ENCODE results near the gene TIAL1.
"Not testable (repeated sequence)": the region's sequence is repeated elsewhere in the genome, so short reads cannot be mapped to it uniquely, and the experiment has no call there.

TIAL1 gene

GRCh38 chr10:119596537-119597404, at the start of gene TIAL1:
Gene TIAL1 (minus strand): TSS chr10:119596964. CDS start chr10:119596465, 499 bp downstream.
- peak; percentile 100 for DNase-seq (ENCODE audit: low read depth, low spot score)

DNA sequence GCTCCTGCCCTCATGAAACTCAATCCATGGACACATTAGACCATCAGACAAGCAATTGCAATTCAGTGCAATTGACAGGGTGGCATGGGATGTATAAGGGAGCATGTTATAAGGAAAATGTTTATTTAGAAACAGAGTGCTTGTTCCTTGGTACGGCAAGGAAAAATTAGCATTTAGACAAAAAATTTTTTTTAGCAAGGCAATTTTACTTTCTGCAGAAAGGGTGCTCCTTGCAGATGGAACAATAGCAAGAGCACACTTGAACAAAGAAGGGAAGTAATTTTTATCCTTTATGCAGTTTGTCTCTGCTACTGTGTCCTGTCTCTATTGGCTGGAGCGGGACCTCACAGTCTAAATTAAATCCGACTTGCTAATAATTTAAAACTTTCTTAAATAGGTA, 48.2 kb upstream of the TIAL1 start:
- DNase-seq (ENCODE audit: low read depth, low spot score) = no peak

DNA sequence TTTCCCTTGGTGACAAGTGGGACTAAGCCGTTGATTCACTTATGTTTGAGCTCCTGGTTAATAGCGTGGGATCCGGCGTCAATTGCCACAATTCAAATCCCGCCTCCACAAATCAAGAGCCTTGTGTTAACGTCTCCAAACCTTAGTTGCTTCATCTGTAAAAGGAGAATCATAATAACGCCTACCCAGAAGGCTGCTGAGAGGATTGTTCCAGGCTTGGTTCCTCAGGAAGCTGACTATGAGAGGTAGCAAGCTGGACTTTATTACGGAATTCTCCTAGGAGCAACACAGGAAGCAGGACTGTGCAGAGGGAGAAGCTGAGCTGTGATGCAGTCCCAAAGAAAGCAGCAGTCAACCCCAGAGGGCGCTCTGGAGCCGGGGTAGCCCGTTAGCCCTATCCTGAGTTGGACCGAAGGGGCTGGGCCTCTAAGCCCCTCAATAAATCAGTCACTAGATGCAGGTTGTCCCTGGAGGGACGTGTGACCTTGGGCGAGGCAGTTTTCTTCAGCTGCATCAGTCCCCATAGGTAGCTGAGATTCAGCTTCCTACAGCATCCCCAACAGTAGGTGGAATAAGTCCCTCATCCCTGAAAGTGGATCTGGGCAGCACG, 47.5 kb upstream of the TIAL1 start:
- DNase-seq (ENCODE audit: low read depth, low spot score) = no peak

DNA sequence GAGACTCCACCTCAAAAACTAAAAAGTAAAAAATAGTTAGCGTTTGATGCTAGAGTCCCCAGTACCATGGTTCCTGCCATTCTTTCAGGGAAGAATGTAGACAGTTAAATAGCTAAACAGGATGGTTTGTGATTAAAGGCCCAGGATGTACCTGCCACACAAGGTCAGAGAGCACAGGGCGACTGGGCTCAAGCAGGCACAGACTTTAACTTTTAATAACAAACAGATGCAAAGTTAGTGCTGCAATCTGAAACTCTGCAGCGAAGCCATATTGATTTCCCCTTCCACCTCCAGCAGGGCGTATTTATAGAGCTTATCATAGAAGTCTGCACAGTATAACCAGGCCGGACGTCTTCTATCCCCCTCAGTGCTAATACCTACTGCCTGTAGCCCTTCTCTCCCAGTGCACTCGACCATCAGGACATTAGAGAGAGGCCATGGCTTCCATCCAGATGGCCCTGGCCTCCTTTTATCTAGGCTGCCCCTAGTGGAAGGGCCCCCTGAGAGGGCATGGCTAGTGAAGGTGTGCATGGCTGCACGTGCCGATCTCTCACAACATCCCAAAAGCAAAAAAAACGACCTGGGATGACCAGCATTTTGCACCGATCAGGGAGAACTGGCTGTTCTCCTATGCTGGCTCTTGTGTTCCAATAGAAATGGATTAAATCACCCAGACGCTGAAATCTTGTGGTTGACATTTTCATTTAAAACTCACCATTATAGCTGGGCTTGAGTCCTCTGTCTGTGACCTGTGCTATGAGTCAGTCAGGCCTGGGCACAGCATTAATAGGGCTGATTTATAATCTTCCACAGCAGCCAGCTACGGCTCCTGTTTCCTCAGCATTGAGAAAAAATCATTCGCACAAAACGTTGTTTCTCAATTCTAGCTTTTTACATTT, 46.8 kb upstream of the TIAL1 start:
- no peak for DNase-seq (ENCODE audit: low read depth, low spot score)

GRCh38 chr10:119642556-119643111, 45.9 kb upstream of the TIAL1 start:
- DNase-seq (ENCODE audit: low read depth, low spot score) = no peak

GRCh38 chr10:119640875-119641526, 44.2 kb upstream of the TIAL1 start:
- no peak for DNase-seq (ENCODE audit: low read depth, low spot score)

DNA sequence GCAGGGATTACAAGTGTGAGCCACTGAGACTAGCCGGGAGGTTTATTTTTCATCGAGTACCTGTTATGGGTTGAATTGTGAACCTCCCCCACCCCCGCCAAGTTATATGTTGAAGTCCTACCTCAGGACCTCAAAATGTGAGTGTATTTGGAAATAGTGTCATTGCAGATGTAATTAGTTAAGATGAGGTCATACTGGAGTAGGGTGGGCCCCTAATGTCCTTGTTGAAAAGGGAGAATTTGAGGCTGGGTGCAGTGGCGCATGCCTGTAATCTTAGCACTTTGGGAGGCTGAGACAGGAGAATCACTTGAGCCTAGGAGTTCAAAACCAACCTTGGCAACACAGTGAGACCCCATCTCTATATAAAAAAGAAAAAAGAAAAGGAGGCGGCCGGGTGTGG, 43.6 kb upstream of the TIAL1 start:
- DNase-seq (ENCODE audit: low read depth, low spot score) = no peak

GRCh38 chr10:119638982-119639381, 42.2 kb upstream of the TIAL1 start:
- no peak for DNase-seq (ENCODE audit: low read depth, low spot score)

DNA sequence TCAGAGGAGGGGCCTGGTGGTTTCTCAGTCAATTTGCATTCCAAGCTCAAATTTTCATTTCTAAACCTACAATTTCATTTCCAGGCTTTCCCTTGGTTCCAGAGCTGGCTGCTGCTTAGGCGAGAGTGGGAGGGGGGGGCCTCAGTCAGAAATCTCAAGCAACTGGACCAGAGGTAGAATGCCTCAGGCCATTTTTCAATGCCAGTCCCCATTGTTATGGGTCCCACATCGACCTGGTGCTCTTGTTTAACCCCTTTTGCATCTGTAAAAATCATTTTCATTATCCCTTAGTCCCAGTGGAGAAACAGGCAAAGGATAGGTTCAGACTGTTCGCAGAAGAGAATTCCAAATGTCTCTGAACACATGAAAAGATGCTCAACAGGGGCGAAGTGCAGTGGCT, 40.9 kb upstream of the TIAL1 start:
- no peak for DNase-seq (ENCODE audit: low read depth, low spot score)

- DNase-seq (ENCODE audit: low read depth, low spot score) = no peak
Observed at GRCh38 chr10:119634219-119634544, 37.4 kb upstream of the TIAL1 start.

DNA sequence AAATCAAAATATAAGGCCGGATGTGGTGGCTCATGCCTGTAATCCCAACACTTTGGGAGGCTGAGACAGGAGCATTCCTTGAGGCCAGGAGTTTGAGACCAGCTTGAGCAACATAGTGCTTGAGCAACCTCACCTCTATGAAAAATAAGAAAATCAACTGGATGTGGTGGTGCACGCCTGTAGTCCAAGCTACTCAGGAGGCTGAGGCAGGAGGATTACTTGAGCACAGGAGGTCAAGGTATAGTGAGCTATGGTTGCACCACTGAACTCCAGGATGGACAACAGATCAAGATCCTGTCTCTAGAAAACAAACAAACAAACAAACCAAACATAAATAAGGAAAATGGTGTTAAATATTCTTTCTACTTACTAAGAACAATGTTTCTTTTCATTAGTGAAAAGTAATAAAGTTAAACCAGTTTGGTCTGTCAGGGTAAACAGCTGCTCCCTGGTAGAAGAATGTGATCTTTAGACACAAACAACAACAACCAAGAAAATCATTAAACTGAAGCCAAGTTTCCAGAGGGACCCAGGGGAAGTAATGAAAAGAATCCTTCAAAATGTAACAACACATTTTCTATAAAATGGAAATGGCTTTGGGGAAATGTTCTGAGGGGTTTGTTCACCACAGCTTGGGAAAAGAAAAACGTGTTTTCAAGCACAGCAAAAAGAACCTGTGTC, 36.9 kb upstream of the TIAL1 start:
- DNase-seq (ENCODE audit: low read depth, low spot score) = no peak

DNA sequence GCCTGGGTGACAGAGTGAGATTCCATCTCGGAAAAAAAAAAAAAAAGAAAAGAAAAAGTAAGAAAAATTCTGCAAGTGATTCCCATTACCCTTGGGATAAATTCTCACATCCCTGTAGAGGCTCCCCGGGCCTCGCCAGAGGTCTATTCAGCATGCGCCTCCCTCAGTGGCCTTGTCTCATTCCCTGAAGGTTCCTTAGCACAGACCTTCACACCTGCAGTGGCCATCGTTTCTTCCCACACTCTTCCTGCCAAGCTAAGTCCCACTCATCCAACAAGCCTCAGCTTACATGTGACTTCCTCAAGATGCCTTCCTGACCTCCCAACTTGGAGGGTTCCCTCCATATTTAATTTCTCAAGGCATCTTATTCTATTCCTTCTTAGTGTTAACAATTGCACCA, 33.5 kb upstream of the TIAL1 start:
- no peak for DNase-seq (ENCODE audit: low read depth, low spot score)

GRCh38 chr10:119625570-119626280, 29.0 kb upstream of the TIAL1 start:
- DNase-seq (ENCODE audit: low read depth, low spot score) = no peak

DNA sequence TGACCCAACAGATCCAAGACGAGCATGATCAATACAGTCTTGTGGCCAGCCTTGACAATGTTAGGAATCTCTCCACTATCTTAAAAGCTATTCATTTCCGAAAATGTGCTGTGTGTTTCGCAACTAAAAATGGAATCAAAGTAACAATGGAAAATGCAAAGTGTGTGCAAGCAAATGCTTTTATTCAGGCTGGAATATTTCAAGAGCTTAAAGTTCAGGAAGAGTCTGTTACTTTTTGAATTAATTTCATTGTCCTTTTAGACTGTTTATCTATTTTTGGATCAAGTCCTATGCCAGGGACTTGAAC, 24.3 kb upstream of the TIAL1 start:
- DNase-seq (ENCODE audit: low read depth, low spot score) = no peak

- peak; percentile 19 for DNase-seq (ENCODE audit: low read depth, low spot score)
Observed at GRCh38 chr10:119620241-119621077, 23.7 kb upstream of the TIAL1 start.

GRCh38 chr10:119619811-119620210, 23.0 kb upstream of the TIAL1 start:
- not testable (repeated sequence) for DNase-seq (ENCODE audit: low read depth, low spot score)

GRCh38 chr10:119619215-119619614, 22.5 kb upstream of the TIAL1 start:
- DNase-seq (ENCODE audit: low read depth, low spot score) = no peak

DNA sequence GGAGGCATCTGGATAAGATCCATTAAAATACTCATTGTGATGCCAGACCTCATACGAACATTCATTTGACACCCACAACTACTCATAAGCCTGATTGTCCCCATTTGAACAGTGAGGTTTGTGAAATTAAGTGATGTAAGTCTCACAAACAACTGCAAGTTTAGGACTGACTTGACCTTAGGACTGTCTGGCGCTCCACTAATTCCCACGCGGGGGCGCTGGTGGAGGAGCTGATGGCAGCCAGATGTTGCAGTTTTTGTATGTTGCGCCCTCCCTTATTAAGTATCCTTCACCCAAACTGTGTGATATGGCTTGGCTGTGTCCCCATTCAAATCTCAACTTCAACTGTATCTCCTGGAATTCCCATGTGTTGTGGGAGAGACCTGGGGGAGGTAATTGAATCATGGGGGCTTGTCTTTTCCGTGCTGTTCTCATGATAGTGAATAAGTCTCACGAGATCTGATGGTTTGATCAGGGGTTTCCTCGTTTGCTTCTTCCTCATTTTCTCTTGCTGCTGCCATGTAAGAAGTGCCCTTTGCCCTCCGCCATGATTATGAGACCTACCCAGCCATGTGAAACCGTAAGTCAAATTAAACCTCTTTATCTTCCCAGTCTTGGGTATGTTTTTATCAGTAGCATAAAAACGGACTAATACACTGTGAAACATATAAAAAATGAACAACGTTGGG, 20.3 kb upstream of the TIAL1 start:
- no peak for DNase-seq (ENCODE audit: low read depth, low spot score)

- DNase-seq (ENCODE audit: low read depth, low spot score) = peak; percentile 29
Observed at GRCh38 chr10:119614686-119615085, 17.9 kb upstream of the TIAL1 start.

All from astrocyte of the hippocampus (primary cell).